CD4-positive, alpha-beta memory T cell (primary cell): Measurements from ENCODE around the gene FAP. TPM values are rescaled to one million over a fixed set of nuclear protein-coding genes. Genes with fewer than 3 reads are reported as not detected.

Source experiments
- CTCF ChIA-PET: fragments of 350-600 bp; sonication (Branson Sonifier 250); formaldehyde crosslinking; loops from one replicate; lab custom pipeline; 2021; ENCODE audit warnings: inconsistent platforms; ENCODE audit not compliant: partially characterized antibody; lab: Charles Lee
- POLR2A ChIA-PET: fragments of 350-600 bp; sonication (Branson Sonifier 250); formaldehyde crosslinking; loops from one replicate; lab custom pipeline; 2021; ENCODE audit not compliant: partially characterized antibody; lab: Charles Lee
- DNase-seq, 5 donors: peaks; one replicate each; pipeline versions ENCODE4 v3.0.0 to v3.0.0-alpha.2; 2020 to 2022; ENCODE audit warnings: mixed read lengths in 1 of 5
- H3K27ac ChIP-seq: one replicate; pipeline ENCODE4 v1.7.0; 2013; ENCODE audit warnings: low read depth, low read length
- H3K27me3 ChIP-seq: 2 replicates; pipeline ENCODE4 v1.7.0; 2013; ENCODE audit warnings: mild to moderate bottlenecking, low read length, moderate library complexity; ENCODE audit not compliant: insufficient read depth
- H3K36me3 ChIP-seq: 2 replicates; pipeline ENCODE4 v1.7.0; 2013; ENCODE audit warnings: mild to moderate bottlenecking, low read length, moderate library complexity; ENCODE audit not compliant: insufficient read depth
- H3K4me1 ChIP-seq: 2 replicates; pipeline ENCODE4 v1.7.0; 2013; ENCODE audit warnings: mild to moderate bottlenecking, low read length, moderate library complexity; ENCODE audit not compliant: insufficient read depth
- H3K4me3 ChIP-seq, 2 donors: one replicate each; pipeline ENCODE4 v1.7.0; 2013; ENCODE audit warnings: low read length in 2 of 2, mild to moderate bottlenecking in 1 of 2
- H3K9me3 ChIP-seq, 2 donors: one replicate each; pipeline ENCODE4 v1.7.0; 2013; ENCODE audit warnings: low read length in 2 of 2, control low read depth in 1 of 2; ENCODE audit not compliant: control insufficient read depth in 1 of 2
- H3K27ac Mint-ChIP-seq, 7 donors: one replicate each; pipeline ENCODE4 v1.8.0; 2020 to 2021; ENCODE audit warnings: mixed read lengths in 7 of 7, mild to moderate bottlenecking in 6 of 7, inconsistent platforms in 3 of 7, moderate library complexity in 3 of 7
- H3K27me3 Mint-ChIP-seq, 2 donors: one replicate each; pipeline ENCODE4 v1.8.0; 2020 to 2021; ENCODE audit warnings: mixed read lengths in 2 of 2
- H3K36me3 Mint-ChIP-seq, 2 donors: one replicate each; pipeline ENCODE4 v1.8.0; 2020 to 2021; ENCODE audit warnings: mixed read lengths in 2 of 2, inconsistent platforms in 1 of 2, mild to moderate bottlenecking in 1 of 2
- H3K4me1 Mint-ChIP-seq, 4 donors: one replicate each; pipeline ENCODE4 v1.8.0; 2020 to 2021; ENCODE audit warnings: mixed read lengths in 4 of 4, mild to moderate bottlenecking in 1 of 4
- H3K4me3 Mint-ChIP-seq, 8 donors: one replicate each; pipeline ENCODE4 v1.8.0; 2020 to 2021; ENCODE audit warnings: mixed read lengths in 8 of 8, mild to moderate bottlenecking in 7 of 8, moderate library complexity in 6 of 8, inconsistent platforms in 3 of 8
- H3K9me3 Mint-ChIP-seq, 8 donors: one replicate each; pipeline ENCODE4 v1.8.0; 2020 to 2021; ENCODE audit warnings: mixed read lengths in 8 of 8, mild to moderate bottlenecking in 5 of 8, inconsistent platforms in 3 of 8, moderate library complexity in 1 of 8
- intact Hi-C: fragments of 100-400 bp; cut with micrococcal nuclease; formaldehyde crosslinking; loops from one replicate; pipeline ENCODE4 v1.15.1; 2023
- polyA plus RNA-seq, 2 donors: library from polyadenylated mRNA; unstranded; fragments of 300-500 nt; fragmentation: Illumina TruSeq; gene quantifications; one replicate each; pipeline ENCODE4 v1.2.3, GENCODE V29; 2021
- total RNA-seq, 2 experiments: library from RNA; stranded (reverse); gene quantifications; one replicate each; pipeline ENCODE4 v1.2.3, GENCODE V29; 2021

FAP gene
- total and polyA plus RNA-seq, 4 experiments from 2014 or later: not detected

DNA sequence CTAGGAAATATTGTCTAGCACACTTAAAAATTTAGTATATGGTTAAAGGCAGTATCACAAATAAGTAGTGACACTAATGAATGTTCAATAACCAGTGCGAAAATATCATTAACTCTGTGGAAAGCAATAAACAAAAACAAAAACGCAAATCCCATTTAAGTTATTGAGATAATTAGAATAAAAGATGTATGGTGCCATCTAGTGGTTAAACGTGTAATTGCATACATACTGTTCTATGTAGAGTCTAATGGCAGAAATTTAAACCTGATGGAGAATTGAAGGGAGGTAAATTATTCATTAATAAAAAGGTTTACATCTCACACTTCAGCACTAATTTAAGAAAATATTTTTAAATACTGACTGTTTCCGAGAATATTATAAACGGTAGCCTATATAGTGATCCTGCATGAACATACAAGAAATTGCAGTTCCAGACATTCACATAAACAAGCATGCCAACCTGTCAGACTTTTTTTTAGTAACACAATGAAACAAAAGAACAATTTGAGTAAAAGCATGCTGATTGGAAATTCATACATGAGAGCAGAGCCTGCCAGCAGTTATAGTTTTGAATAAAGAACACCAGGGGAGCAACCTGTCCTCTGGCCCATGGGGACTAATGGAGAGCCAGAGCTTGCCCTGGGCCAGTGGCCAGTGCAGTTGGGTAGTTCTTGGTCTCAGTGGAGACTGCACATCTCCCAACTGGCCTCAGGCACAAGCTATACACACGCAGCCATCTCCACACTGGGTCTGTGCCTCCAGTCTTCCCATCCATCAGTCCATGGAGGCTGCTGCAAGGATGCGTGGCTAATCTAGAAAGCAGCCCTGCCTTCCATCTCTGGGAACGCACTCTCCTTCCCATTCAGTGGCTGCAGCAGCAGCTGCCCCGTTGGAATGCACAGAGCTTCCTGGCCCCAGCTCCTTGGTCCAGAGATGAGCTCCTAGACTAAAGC, 119.2 kb downstream of the FAP start:
- no peaks in the 10 kb centered on the region for H3K36me3 ChIP-seq
- H3K4me3 Mint-ChIP-seq: no peak overlapping the region
- POLR2A ChIA-PET: no interaction called here
- H3K27me3 Mint-ChIP-seq: no peaks in the 10 kb centered on the region
- H3K4me3 ChIP-seq: no peak overlapping the region
- intact Hi-C loops: loop anchor here (1.0 to 5.0 kb wide), 5 partner anchors 52 to 538 kb away; partner anchors contain the start of gene DPP4
- CTCF ChIA-PET: interaction anchor here (0.8 to 4.6 kb wide), 22 partner anchors 9 to 901 kb away, joined by 3 to 60 read pairs (median 6); partner anchors contain the start of gene DPP4
- no peaks in the 10 kb centered on the region for H3K27me3 ChIP-seq
- no peak overlapping the region for H3K27ac ChIP-seq
- no peaks in the 10 kb centered on the region for H3K9me3 ChIP-seq
- peaks cover 11 to 16% (median 12%) of the 10 kb centered on the region in 4 donors for H3K4me1 Mint-ChIP-seq
- DNase-seq: peak in 4 of 5 donors; percentile 58 to 64 (median 60)
- no peaks in the 10 kb centered on the region for H3K36me3 Mint-ChIP-seq
- H3K27ac Mint-ChIP-seq: peak overlapping the region in 2 of 7 donors; percentile 18 to 64
- H3K4me1 ChIP-seq: peaks cover 6% of the 10 kb centered on the region
- no peaks in the 10 kb centered on the region for H3K9me3 Mint-ChIP-seq

Other genes starting within 250 kb of the FAP start
- 10 to 100 TPM; 38.5 to 40.2 TPM for gene DPP4, start 169.2 kb downstream of the FAP start, total RNA-seq
- gene DPP4, start 169.2 kb downstream of the FAP start, polyA plus RNA-seq: 100 to 1,000 TPM; 105 to 124 TPM
- gene GCG, start 91.2 kb downstream of the FAP start, total RNA-seq: not detected
- gene GCG, start 91.2 kb downstream of the FAP start, polyA plus RNA-seq: not detected
- gene IFIH1, start 75.2 kb upstream of the FAP start, total RNA-seq: 10 to 100 TPM; 30.1 to 31.2 TPM
- gene IFIH1, start 75.2 kb upstream of the FAP start, polyA plus RNA-seq: 10 to 100 TPM; 13.1 to 24.1 TPM
- 10 to 100 TPM; 11.5 to 11.9 TPM for gene GCA, start 100.7 kb upstream of the FAP start, total RNA-seq
- 10 to 100 TPM; 10.9 to 16.8 TPM for gene GCA, start 100.7 kb upstream of the FAP start, polyA plus RNA-seq